Occipital lobe (tissue), 2 donors: ENCODE data around the gene CTSW. TPM values are rescaled to one million over a fixed set of nuclear protein-coding genes. Genes with fewer than 3 reads are reported as not detected.
A peak's percentile ranks its signal among the peaks of the same experiment; 100 is the strongest.

Experiments used
- DNase-seq: peaks from one replicate; lab custom pipeline; 2025; lab: John Stamatoyannopoulos, UW
- total RNA-seq: library from RNA; depleted of rRNA; stranded (reverse); fragments of >200 nt; gene quantifications from one replicate; pipeline ENCODE4 v1.2.3, GENCODE V29; 2014

Gene CTSW
- total RNA-seq, 1 donor from 2014 or later, result not detected

GRCh38 chr11:65900899-65901180 lies 21.2 kb downstream of the CTSW start:
- no peak for DNase-seq

DNA sequence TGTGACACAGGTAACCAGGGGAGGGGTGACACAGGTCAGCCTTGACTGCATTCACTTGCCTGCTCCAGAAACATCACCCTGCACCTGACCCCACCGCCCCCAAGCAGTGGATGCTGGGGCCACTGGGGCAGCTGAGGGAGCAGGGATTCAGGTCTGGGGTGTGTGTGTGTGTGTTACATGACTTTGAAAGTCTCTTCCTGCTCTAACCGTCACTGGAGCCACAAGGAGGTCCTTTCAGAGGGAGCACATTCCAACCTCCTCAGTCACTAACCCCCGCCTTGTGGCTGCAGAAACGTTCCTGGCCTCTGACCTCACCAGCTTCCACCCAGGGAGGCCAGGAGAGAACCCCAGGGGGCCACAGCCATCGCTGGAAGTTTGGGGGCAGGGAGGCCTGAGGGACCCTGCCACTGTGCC lies 23.4 kb downstream of the CTSW start:
- DNase-seq, result no peak

DNA sequence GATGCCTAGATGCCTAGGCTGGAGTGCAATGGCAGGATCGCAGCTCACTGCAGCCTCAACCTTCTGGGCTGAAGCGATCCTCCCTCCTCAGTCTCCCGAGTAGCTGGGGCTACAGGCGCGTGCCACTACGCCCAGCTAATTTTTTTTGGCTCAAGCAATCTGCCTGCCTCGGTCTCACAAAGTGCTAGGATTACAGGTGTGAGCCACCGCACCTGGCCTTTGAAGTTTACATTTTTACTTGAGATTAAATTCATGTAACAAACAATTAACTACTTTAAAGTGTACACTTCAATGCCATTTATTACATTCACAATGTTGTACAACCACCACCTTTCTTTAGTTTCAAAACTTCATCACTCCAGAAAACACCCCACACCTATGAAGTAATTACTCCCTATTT lies 24.1 kb downstream of the CTSW start:
- no peak for DNase-seq

DNA sequence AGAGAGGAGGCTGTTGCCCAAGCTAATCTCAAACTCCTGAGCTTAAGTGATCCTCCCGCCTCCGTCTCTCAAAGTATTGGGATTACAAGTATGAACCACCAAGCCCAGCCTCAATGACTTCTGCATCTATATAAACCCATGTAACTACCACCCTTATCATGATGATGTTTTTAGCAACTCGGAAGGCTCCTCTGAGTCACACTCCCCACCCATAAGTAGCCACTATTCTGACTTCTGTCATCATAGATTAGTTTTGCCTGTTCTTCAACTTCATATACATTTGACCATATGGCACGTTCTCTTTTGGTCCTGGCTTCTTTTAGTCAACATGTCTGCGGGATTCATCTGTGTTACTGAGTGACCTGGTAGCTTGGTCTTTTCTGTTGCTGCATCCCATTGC lies 27.0 kb downstream of the CTSW start:
- DNase-seq, result no peak

DNA sequence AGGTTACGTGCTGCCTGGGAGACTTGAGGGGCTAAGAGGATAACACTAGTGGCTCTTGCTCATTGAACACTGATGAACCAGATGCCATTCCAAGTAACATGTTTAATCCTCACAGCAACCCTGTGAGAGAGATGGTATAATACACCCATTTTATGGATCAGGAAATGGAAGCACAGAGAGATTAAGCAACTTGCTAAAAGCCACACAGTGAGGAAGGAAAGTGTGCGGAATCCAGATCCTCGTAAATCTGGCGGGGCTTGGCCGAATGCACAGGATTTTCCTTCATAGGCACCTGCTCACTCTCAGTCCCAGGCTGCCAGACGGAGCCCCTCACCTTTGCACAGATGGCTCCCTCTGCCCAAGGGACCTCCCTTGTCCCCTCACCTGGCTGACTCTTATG lies 28.2 kb downstream of the CTSW start:
- DNase-seq, result no peak

- no peak for DNase-seq
Measured at GRCh38 chr11:65911682-65912568, 32.3 kb downstream of the CTSW start.

DNA sequence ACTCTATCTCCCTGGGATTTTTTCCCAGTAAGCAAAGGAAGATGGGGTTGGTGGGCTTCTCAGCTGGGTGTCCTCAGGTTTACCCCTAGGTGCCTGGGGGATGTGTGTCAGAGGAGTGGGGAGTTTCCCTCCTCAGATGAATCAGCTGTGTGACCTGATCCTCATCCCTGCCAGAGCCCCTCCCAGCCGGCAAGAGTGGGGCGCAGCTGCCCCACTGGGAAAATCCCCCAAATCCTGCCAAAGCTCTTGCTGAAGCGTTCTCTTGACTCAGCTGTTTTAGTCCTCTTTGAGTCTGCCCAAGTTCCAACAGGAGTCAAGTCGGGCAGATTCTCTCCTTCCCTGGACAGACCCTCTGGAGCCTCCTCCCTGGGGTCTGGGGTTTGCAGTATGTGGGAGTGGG lies 33.2 kb downstream of the CTSW start:
- no peak for DNase-seq

DNA sequence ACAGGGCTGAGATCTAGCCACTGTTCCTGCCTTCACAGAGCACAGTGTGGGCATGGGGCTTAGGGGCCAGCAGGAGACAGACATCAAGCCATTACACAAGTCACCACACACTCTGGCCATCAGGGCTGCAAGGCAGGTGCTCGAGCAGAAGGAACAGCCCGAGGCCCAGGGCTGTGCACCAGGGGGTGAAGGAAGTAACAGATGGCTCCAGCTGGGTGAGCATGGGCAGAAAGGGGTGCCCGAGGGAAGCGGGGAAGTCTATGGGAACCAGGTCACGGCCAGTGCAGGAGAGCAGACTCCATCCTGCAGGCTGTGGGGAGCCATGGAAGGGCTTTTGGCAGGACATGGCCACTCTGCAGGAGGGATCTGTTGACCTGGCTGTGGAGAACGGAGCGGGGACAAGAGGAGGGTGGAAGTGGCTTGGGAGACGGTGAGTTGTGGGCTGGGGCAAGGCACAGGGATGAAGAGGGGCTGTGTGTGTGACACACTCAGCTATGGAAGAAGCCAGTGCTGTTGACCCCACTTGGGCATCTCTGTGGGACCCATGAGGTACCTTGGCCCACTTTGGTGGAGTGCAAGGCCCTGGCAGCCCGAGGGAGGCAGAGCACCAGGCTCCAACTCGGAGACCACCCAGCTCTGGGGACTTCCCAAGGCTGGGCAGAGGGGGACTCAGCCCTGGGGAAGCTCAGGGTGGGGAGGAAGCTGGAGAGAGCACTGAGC lies 35.6 kb downstream of the CTSW start:
- no peak for DNase-seq

DNA sequence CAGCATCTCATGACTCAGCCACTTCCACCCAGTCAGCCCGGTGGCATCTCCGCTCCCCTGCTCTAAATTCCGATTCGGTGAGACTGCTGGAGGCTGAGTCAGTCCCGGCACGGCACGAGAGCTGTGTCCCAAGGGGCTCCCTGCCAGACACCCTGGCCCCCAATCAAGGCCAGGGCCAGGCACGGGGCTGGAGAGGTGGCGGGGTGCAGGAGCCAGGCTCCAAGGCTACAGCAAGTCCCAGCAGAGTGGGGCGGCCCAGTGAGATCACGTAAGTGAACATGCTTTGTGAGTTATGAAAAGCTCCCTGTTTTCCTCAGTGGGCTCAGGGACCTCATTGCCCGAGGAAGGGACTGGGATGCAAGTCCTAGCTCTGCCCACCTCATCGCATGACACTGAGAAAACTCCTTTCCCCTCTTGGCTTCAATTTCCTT lies 36.2 kb downstream of the CTSW start:
- DNase-seq, result peak; percentile 70

- no peak for DNase-seq
Measured at GRCh38 chr11:65916391-65916790, 36.8 kb downstream of the CTSW start.

- DNase-seq, result no peak
Measured at GRCh38 chr11:65917077-65917433, 37.4 kb downstream of the CTSW start.

GRCh38 chr11:65917434-65918210 lies 38.0 kb downstream of the CTSW start:
- DNase-seq, result no peak

GRCh38 chr11:65918211-65919140 lies 38.8 kb downstream of the CTSW start, which contains the start of gene C11orf68:
TSS of gene C11orf68 (minus strand) at chr11:65919062. CDS start at chr11:65919031, 31 bp downstream.
- DNase-seq, result no peak

- peak; percentile 99 for DNase-seq
Measured at GRCh38 chr11:65919141-65919572, 39.5 kb downstream of the CTSW start, which contains the start of gene DRAP1. TSS of gene DRAP1 (plus strand) at chr11:65919426. CDS start at chr11:65919502, 76 bp downstream.

- no peak for DNase-seq
Measured at GRCh38 chr11:65919573-65920371, 40.1 kb downstream of the CTSW start.

GRCh38 chr11:65920372-65920802 lies 40.8 kb downstream of the CTSW start:
- DNase-seq, result no peak

GRCh38 chr11:65921033-65921555 lies 41.5 kb downstream of the CTSW start:
- no peak for DNase-seq

- DNase-seq, result no peak
Measured at GRCh38 chr11:65921876-65922275, 42.2 kb downstream of the CTSW start.

GRCh38 chr11:65922565-65922964 lies 42.9 kb downstream of the CTSW start:
- no peak for DNase-seq

DNA sequence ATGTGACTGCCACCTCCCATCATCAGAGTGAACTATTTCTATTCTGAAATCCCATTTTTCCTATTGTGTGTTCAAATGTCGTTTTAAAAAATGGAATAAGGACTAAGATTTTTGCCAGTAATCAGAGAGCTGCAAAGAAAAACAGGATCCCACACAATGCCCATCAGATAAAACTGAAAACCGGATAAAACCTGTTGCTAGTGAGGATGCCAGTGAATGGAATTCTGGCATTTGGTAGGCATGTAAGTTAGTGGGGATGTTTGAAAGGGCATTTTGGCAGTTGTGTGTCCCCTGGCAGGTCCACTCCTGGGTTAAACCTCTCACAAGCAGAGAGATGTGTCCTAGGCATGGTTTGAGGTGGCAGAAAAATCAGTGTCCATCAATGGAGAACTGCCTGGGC lies 45.8 kb downstream of the CTSW start:
- no peak for DNase-seq
